OCI-LY1 (cell line): ENCODE results near the gene PROCA1.

Experiments
- H2AFZ ChIP-seq: fragments of 200-600 bp; sonication (generic), shearing (Covaris generic); 2 replicates; pipeline ENCODE4 v1.6.0; 2014; ENCODE audit warnings: antibody characterized with exemption, mild to moderate bottlenecking, low read length
- H3F3A ChIP-seq: fragments of 200-600 bp; sonication (generic), shearing (Covaris generic); 2 replicates; pipeline ENCODE4 v1.6.0; 2014; ENCODE audit warnings: mild to moderate bottlenecking, antibody characterized with exemption, low read length, moderate library complexity; ENCODE audit not compliant: insufficient read depth
- H3K27ac ChIP-seq: fragments of 200-600 bp; sonication (generic); 2 replicates; pipeline ENCODE4 v1.5.1; 2014; ENCODE audit warnings: low read length, mixed run types, mild to moderate bottlenecking, low read depth; ENCODE audit not compliant: poor library complexity, severe bottlenecking
- H3K27me3 ChIP-seq: fragments of 200-600 bp; sonication (generic); 2 replicates; pipeline ENCODE4 v1.6.0; 2014; ENCODE audit warnings: antibody characterized with exemption, mild to moderate bottlenecking, low read length, moderate library complexity; ENCODE audit not compliant: insufficient read depth
- H3K36me3 ChIP-seq: fragments of 200-600 bp; sonication (generic); 2 replicates; pipeline ENCODE4 v1.6.1; 2014; ENCODE audit warnings: mild to moderate bottlenecking, antibody characterized with exemption, low read length, moderate library complexity, mixed read lengths; ENCODE audit not compliant: insufficient read depth
- H3K4me1 ChIP-seq: fragments of 200-600 bp; sonication (generic); 2 replicates; pipeline ENCODE4 v1.5.1; 2014; ENCODE audit warnings: mild to moderate bottlenecking, low read length, moderate library complexity; ENCODE audit not compliant: insufficient read depth, severe bottlenecking
- H3K4me2 ChIP-seq: fragments of 200-600 bp; sonication (generic), shearing (Covaris generic); 2 replicates; pipeline ENCODE4 v1.6.1; 2014; ENCODE audit warnings: low read length
- H3K4me3 ChIP-seq: fragments of 200-600 bp; sonication (generic); 2 replicates; pipeline ENCODE4 v1.5.1; 2014; ENCODE audit warnings: low read length, low read depth, mild to moderate bottlenecking, mixed read lengths; ENCODE audit not compliant: poor library complexity, severe bottlenecking
- H3K79me2 ChIP-seq: fragments of 200-600 bp; shearing (Covaris generic); 2 replicates; pipeline ENCODE4 v1.6.1; 2016; ENCODE audit warnings: mixed run types, low read length, mixed read lengths; ENCODE audit not compliant: insufficient read depth
- H3K9ac ChIP-seq: fragments of 200-600 bp; sonication (generic), shearing (Covaris generic); 2 replicates; pipeline ENCODE4 v1.6.1; 2014; ENCODE audit warnings: mild to moderate bottlenecking, low read length, mixed read lengths
- H3K9me2 ChIP-seq: fragments of 200-600 bp; sonication (generic), shearing (Covaris generic); 2 replicates; pipeline ENCODE4 v1.6.1; 2014; ENCODE audit warnings: low read depth, mild to moderate bottlenecking, low read length, mixed read lengths
- H3K9me3 ChIP-seq: fragments of 200-600 bp; shearing (Covaris generic); 2 replicates; pipeline ENCODE4 v1.6.1; 2014; ENCODE audit warnings: low read length, mixed read lengths
- H4K20me1 ChIP-seq: fragments of 200-600 bp; sonication (generic), shearing (Covaris generic); 2 replicates; pipeline ENCODE4 v1.6.0; 2016; ENCODE audit warnings: mild to moderate bottlenecking, low read length; ENCODE audit not compliant: insufficient read depth
- CTCF ChIP-seq: fragments of 200-600 bp; sonication (generic), shearing (Covaris generic); IDR thresholded peaks from 2 replicates; pipeline ENCODE4 v1.5.1; 2017; ENCODE audit warnings: mild to moderate bottlenecking, antibody characterized with exemption, low read length, moderate library complexity, mixed read lengths
- EZH2 ChIP-seq: fragments of 200-600 bp; sonication (generic), shearing (Covaris generic); IDR thresholded peaks from 2 replicates; pipeline ENCODE4 v1.8.0; 2017; ENCODE audit warnings: borderline replicate concordance, mixed run types, mild to moderate bottlenecking, antibody characterized with exemption, low read length, moderate library complexity, mixed read lengths

PROCA1 gene

GRCh38 chr17:28717578-28718332, 6.1 kb upstream of the PROCA1 start, which contains the start of gene RAB34:
RAB34 (minus strand) TSS chr17:28717868; CDS start chr17:28717266, 602 bp downstream.
- H3F3A ChIP-seq = 0 out of 2 replicates have a peak, but pooled peaks cover 4% of the 10 kb centered on the region
- H3K4me1 ChIP-seq = peaks cover 38% of the 10 kb centered on the region
- no peaks in the 10 kb centered on the region for H3K9me2 ChIP-seq
- H4K20me1 ChIP-seq = no peaks in the 10 kb centered on the region
- H2AFZ ChIP-seq = no peak within 1 kb of the TSS
- H3K36me3 ChIP-seq = peaks cover 28% of the 10 kb centered on the region
- no peak within 1 kb of the TSS for H3K27ac ChIP-seq
- no peaks in the 10 kb centered on the region for H3K9me3 ChIP-seq
- H3K9ac ChIP-seq = no peak within 1 kb of the TSS; the same call in 1 of the 2 replicates
- H3K4me2 ChIP-seq = peak within 1 kb of the TSS; percentile 74; the same call in 1 of the 2 replicates
- H3K27me3 ChIP-seq = no peaks in the 10 kb centered on the region
- H3K79me2 ChIP-seq = peaks cover 18% of the 10 kb centered on the region
- TF ChIP-seq CTCF = no peak; the same call in 1 of the 2 replicates
- no peak for TF ChIP-seq EZH2
- peak within 1 kb of the TSS; percentile 13 for H3K4me3 ChIP-seq

- H3K4me1 ChIP-seq = peaks cover 36% of the 10 kb centered on the region
- H3K79me2 ChIP-seq = peaks cover 18% of the 10 kb centered on the region
- H3K9me2 ChIP-seq = no peaks in the 10 kb centered on the region
- no peaks in the 10 kb centered on the region for H3K9me3 ChIP-seq
- H2AFZ ChIP-seq = no peak overlapping the region
- no peaks in the 10 kb centered on the region for H3K27me3 ChIP-seq
- peaks cover 20% of the 10 kb centered on the region for H3K36me3 ChIP-seq
- H3K27ac ChIP-seq = no peak overlapping the region
- no peak for TF ChIP-seq EZH2
- TF ChIP-seq CTCF = no peak
- peak overlapping the region; percentile 74; the same call in 1 of the 2 replicates for H3K4me2 ChIP-seq
- peak overlapping the region; percentile 13 for H3K4me3 ChIP-seq
- no peak overlapping the region; the same call in 1 of the 2 replicates for H3K9ac ChIP-seq
- H3F3A ChIP-seq = no peaks in the 10 kb centered on the region
- no peaks in the 10 kb centered on the region for H4K20me1 ChIP-seq
These were observed 5.3 kb upstream of the PROCA1 start for GRCh38 chr17:28716740-28717577.

DNA sequence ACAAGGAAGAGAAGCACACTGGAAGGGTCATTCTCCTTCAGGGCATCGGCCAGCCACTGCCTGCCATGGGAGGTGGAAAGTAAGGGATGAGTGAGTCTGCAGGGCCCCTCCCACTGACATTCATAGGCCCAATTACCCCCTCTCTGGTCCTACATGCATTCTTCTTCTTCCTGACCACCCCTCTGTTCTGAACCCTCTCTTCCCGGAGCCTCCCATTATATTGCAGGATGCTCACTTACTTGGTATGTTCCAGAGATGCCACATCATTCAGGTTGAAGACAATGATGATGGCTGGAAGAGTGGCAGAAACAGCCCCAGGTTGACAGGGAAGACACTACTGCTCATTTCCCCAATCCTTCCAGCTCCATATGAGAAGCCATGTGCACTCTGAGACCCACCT, 3.5 kb upstream of the PROCA1 start:
- Histone ChIP-seq H2AFZ (no peak overlapping the region), H3K4me2 (no peak overlapping the region)

More for the DNA sequence above, 3.5 kb upstream of the PROCA1 start:
- H3K9me2 ChIP-seq = no peaks in the 10 kb centered on the region
- no peak for TF ChIP-seq CTCF
- TF ChIP-seq EZH2 = no peak
- H3K27me3 ChIP-seq = no peaks in the 10 kb centered on the region
- peaks cover 3% of the 10 kb centered on the region for H3K36me3 ChIP-seq
- no peak overlapping the region for H3K9ac ChIP-seq
- H3K27ac ChIP-seq = no peak overlapping the region
- peaks cover 4% of the 10 kb centered on the region for H3K79me2 ChIP-seq
- H3K9me3 ChIP-seq = no peaks in the 10 kb centered on the region
- H3F3A ChIP-seq = no peaks in the 10 kb centered on the region
- no peak overlapping the region for H3K4me3 ChIP-seq
- peaks cover 40% of the 10 kb centered on the region for H3K4me1 ChIP-seq
- H4K20me1 ChIP-seq = no peaks in the 10 kb centered on the region
